K562 (cell line): ENCODE data around the gene RBBP8. TPM values are rescaled to one million over a fixed set of nuclear protein-coding genes. Genes with fewer than 3 reads are reported as not detected.

Source experiments
- ATAC-seq: fragments of 200-7000 bp; cut with Tn5 transposase; 3 replicates; pipeline ENCODE4 v1.9.1; 2020; ENCODE audit warnings: moderate library complexity
- BruUV-seq: library from RNA; stranded (reverse); fragments of 400-500 nt; replicated peaks from 2 replicates; lab custom pipeline; 2021; lab: Mats Ljungman, UMichigan
- CTCF ChIA-PET: fragments of 300-600 bp; formaldehyde crosslinking; extraction: SDS; loops from one replicate; lab custom pipeline; 2021; ENCODE audit warnings: low intra/inter-chr PET ratio; lab: Yijun Ruan, JAX
- POLR2A ChIA-PET: fragments of 300-600, 350-650 bp; sonication (Branson Sonifier 250); formaldehyde crosslinking; extraction: SDS; loops from one replicate; lab custom pipeline; 2021; ENCODE audit warnings: antibody characterized with exemption, inconsistent platforms; lab: Yijun Ruan, JAX
- DNase-seq, 4 experiments: peaks; one replicate each; pipeline versions ENCODE4 v3.0.0 to v3.0.0-alpha.2; 2011 to 2018; ENCODE audit warnings: low spot score in 3 of 4, mixed read lengths in 3 of 4; ENCODE audit errors: extremely low read depth in 1 of 4
- FAIRE-seq: peaks from 2 replicates; lab custom pipeline; 2011; peaks lifted over from hg19 to GRCh38; lab: Jason Lieb, UNC
- H2AFZ ChIP-seq: 2 replicates; pipeline ENCODE4 v1.6.0; 2011; ENCODE audit warnings: low read depth, low read length, control low read depth, inconsistent platforms
- H3K27ac ChIP-seq: fragments of 200-600 bp; 3 replicates; pipeline ENCODE4 v1.8.0; 2011; ENCODE audit warnings: low read depth, mild to moderate bottlenecking, control low read depth, inconsistent platforms, low read length, moderate library complexity, mixed read lengths; ENCODE audit errors: extremely low read depth
- H3K27me3 ChIP-seq, 2 experiments: fragments of 300-600 bp in 1 of 2; 2 replicates in 1 of 2; 3 replicates in 1 of 2; pipeline versions ENCODE4 v1.6.0 to v1.8.0; 2011; ENCODE audit warnings: inconsistent platforms in 2 of 2, low read length in 2 of 2, mild to moderate bottlenecking in 1 of 2, mixed read lengths in 1 of 2, moderate library complexity in 1 of 2; ENCODE audit not compliant: control insufficient read depth in 2 of 2, insufficient read depth in 2 of 2
- H3K36me3 ChIP-seq: fragments of 300-600 bp; 3 replicates; pipeline ENCODE4 v1.8.0; 2011; ENCODE audit warnings: mild to moderate bottlenecking, low read length, inconsistent platforms; ENCODE audit not compliant: control insufficient read depth, insufficient read depth
- H3K4me1 ChIP-seq, 2 experiments: fragments of 200-600 bp in 1 of 2; replicated peaks in 1 of 2; 2 replicates in 1 of 2; 3 replicates in 1 of 2; pipeline versions ENCODE4 v1.5.1 to v1.8.0; 2011; ENCODE audit warnings: inconsistent platforms in 2 of 2, low read length in 2 of 2, mild to moderate bottlenecking in 1 of 2, mixed read lengths in 1 of 2, moderate library complexity in 1 of 2; ENCODE audit not compliant: control insufficient read depth in 2 of 2, insufficient read depth in 2 of 2
- H3K4me2 ChIP-seq: 2 replicates; pipeline ENCODE4 v1.6.1; 2011; ENCODE audit warnings: low read length, control low read depth, inconsistent platforms, mixed read lengths; ENCODE audit not compliant: insufficient read depth
- H3K4me3 ChIP-seq: fragments of 200-600 bp; sonication (generic), shearing (Covaris generic); 2 replicates; pipeline ENCODE4 v1.5.1; 2016; ENCODE audit warnings: control low read depth, inconsistent platforms
- H3K79me2 ChIP-seq: fragments of 200-600 bp; 3 replicates; pipeline ENCODE4 v1.8.0; 2011; ENCODE audit warnings: low read length, inconsistent platforms; ENCODE audit not compliant: control insufficient read depth, insufficient read depth
- H3K9ac ChIP-seq, 2 experiments: 2 replicates each; pipeline versions ENCODE4 v1.6.0 to v1.6.1; 2011; ENCODE audit warnings: low read depth in 2 of 2, low read length in 2 of 2, control low read depth in 1 of 2, inconsistent platforms in 1 of 2, mild to moderate bottlenecking in 1 of 2, mixed read lengths in 1 of 2; ENCODE audit not compliant: insufficient read depth in 1 of 2
- H3K9me1 ChIP-seq: one replicate; pipeline ENCODE4 v1.6.0; 2011; ENCODE audit warnings: inconsistent platforms, mild to moderate bottlenecking, low read length, moderate library complexity; ENCODE audit not compliant: control insufficient read depth, insufficient read depth
- H3K9me3 ChIP-seq: replicated peaks from 2 replicates; pipeline ENCODE4 v1.5.1; 2011; ENCODE audit warnings: low read depth, low read length, inconsistent platforms; ENCODE audit not compliant: control insufficient read depth, insufficient read depth
- H4K20me1 ChIP-seq: replicated peaks from 2 replicates; pipeline ENCODE4 v1.6.1; 2011; ENCODE audit warnings: low read length, inconsistent platforms, mixed read lengths; ENCODE audit not compliant: control insufficient read depth, insufficient read depth
- DIDO1 ChIP-seq: fragments of 450-650 bp; IDR thresholded peaks from 2 replicates; pipeline ENCODE4 v1.6.1; 2016; ENCODE audit warnings: low read depth, missing biosample characterization, missing genetic modification characterization
- FOXM1 ChIP-seq, 2 experiments: fragments of 450-650 bp in 1 of 2; sonication (generic) in 1 of 2; formaldehyde crosslinking in 1 of 2; IDR thresholded peaks; 2 replicates each; pipeline versions ENCODE4 v1.6.1 to v1.9.0; 2017 to 2022; ENCODE audit warnings: low read depth in 2 of 2, mild to moderate bottlenecking in 2 of 2, missing genetic modification reagents in 1 of 2, moderate library complexity in 1 of 2
- HNRNPH1 ChIP-seq: fragments of 200-400 bp; formaldehyde crosslinking; optimal IDR thresholded peaks from 2 replicates; pipeline ENCODE3; 2017; ENCODE audit warnings: low read depth, mild to moderate bottlenecking, low read length, moderate library complexity
- HNRNPL ChIP-seq: fragments of 200-400 bp; formaldehyde crosslinking; IDR thresholded peaks from 2 replicates; pipeline ENCODE4 v1.6.1; 2017; ENCODE audit warnings: low read depth, mild to moderate bottlenecking, low read length
- MED1 ChIP-seq: sonication (generic); formaldehyde crosslinking; IDR thresholded peaks from 2 replicates; pipeline ENCODE4 v1.8.1; 2023; ENCODE audit warnings: missing genetic modification reagents, borderline replicate concordance
- MTA2 ChIP-seq: fragments of 450-650 bp; IDR thresholded peaks from 2 replicates; pipeline ENCODE4 v1.6.1; 2016; ENCODE audit warnings: low read depth
- NEUROD1 ChIP-seq: fragments of 150-350 bp; IDR thresholded peaks from 2 replicates; pipeline ENCODE4 v1.6.1; 2014; ENCODE audit warnings: borderline replicate concordance, low read length, low read depth; ENCODE audit not compliant: partially characterized antibody
- POLR3A ChIP-seq: IDR thresholded peaks from 2 replicates; pipeline ENCODE4 v1.6.1; 2011; ENCODE audit warnings: borderline replicate concordance, mild to moderate bottlenecking, moderate library complexity; ENCODE audit not compliant: insufficient read length, insufficient read depth; ENCODE audit errors: extremely low read depth
- RNF2 ChIP-seq: sonication (generic); IDR thresholded peaks from 2 replicates; pipeline ENCODE4 v1.6.1; 2016
- SREBF2 ChIP-seq: sonication (generic); formaldehyde crosslinking; IDR thresholded peaks from 2 replicates; pipeline ENCODE4 v1.4.0; 2020; ENCODE audit warnings: mild to moderate bottlenecking, missing genetic modification reagents
- SRSF1 ChIP-seq: fragments of 200-400 bp; formaldehyde crosslinking; IDR thresholded peaks from 2 replicates; pipeline ENCODE4 v1.6.1; 2017; ENCODE audit warnings: mild to moderate bottlenecking, low read depth, low read length, moderate library complexity
- SRSF9 ChIP-seq: fragments of 200-400 bp; formaldehyde crosslinking; IDR thresholded peaks from 2 replicates; pipeline ENCODE4 v1.6.1; 2017; ENCODE audit warnings: low read depth, low read length, borderline replicate concordance
- WGBS: fragments of 100-300 bp; shearing (Covaris generic); methylation state at CpG from one replicate; pipeline ENCODE4 v1.1.6; 2016; ENCODE audit warnings: low coverage, mixed read lengths; ENCODE audit not compliant: insufficient coverage; ENCODE audit errors: missing lambda C conversion rate; 5-methylcytosine and 5-hydroxymethylcytosine counted together
- in situ Hi-C: fragments of 300-500 bp; cut with MboI; formaldehyde crosslinking; loops from 4 replicates; pipeline ENCODE4 v1.15.0; 2018; ENCODE audit warnings: inconsistent platforms, mixed read lengths
- intact Hi-C: fragments of 100-400 bp; cut with micrococcal nuclease; formaldehyde crosslinking; loops from 2 replicates; pipeline ENCODE4 v1.14.2; 2022
- polyA plus RNA-seq, 8 experiments: library from polyadenylated mRNA; depleted of rRNA in 4 of 8; stranded (reverse) in 5 of 8; unstranded in 3 of 8; fragments of >200 nt; fragmentation: Nextera tagmentation in 2 of 8; fragmentation: Illumina TruSeq in 1 of 8; extraction: Ambion mirVana in 2 of 8; extraction: Trizol in 1 of 8; gene quantifications; 2 replicates each; pipeline versions ENCODE4 v1.2.1 to v1.2.3, GENCODE V29; 2011 to 2014; ENCODE audit warnings: inconsistent platforms in 1 of 8, missing spikeins in 1 of 8
- total RNA-seq, 7 experiments: library from RNA; depleted of rRNA in 6 of 7; stranded (reverse); fragments of >200 nt in 6 of 7; fragmentation: Illumina TruSeq in 2 of 7; extraction: Trizol in 2 of 7; gene quantifications; 2 replicates each; pipeline versions ENCODE4 v1.2.1 to v1.2.3, GENCODE V29; 2011 to 2021; ENCODE audit warnings: low replicate concordance in 1 of 7
- TF ChIP-seq, protein P1 (sequence below): fragments of 450-650 bp; IDR thresholded peaks from 2 replicates; pipeline ENCODE4 v1.6.1; 2016; ENCODE audit warnings: low read depth, mild to moderate bottlenecking, moderate library complexity
- TF ChIP-seq, protein P2 (sequence below): fragments of 250-450 bp; sonication (Bioruptor Pico); IDR thresholded peaks from 2 replicates; pipeline ENCODE4 v1.4.0; 2020; ENCODE audit warnings: mild to moderate bottlenecking, moderate library complexity
- TF ChIP-seq, protein P3 (sequence below): sonication (generic); formaldehyde crosslinking; IDR thresholded peaks from 2 replicates; pipeline ENCODE4 v1.8.0; 2022; ENCODE audit warnings: missing genetic modification reagents, mild to moderate bottlenecking, borderline replicate concordance

Gene RBBP8
- total and polyA plus RNA-seq, 9 of the 15 experiments (the other 6 are each of a cell fraction or from before 2014, with no cell fraction given) = 28.4 to 63.1 (median 48.9) TPM

DNA sequence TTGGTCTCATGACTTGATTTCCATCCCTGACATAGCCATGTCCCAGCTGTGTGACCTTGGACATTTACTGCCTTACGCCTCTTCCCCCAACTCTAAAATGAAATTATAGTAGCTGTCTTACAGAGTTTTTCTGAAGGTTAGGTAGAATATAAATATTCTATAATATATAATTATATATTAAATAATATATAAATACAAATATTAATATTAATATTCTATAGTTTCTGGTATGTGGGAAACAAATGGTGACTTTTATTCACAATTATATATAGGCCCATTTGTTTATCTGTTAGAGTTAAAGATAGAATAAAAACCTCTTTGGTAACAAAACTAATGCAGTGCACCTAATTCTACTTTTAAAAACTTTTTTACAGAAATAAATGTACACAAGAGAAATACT is 1.7 kb downstream of the RBBP8 start (continued):
- TF ChIP-seq MED1 (CRISPR knock-in tag) (no peak), NEUROD1 (no peak), SREBF2 (no peak)
- TF ChIP-seq, protein P1, sequence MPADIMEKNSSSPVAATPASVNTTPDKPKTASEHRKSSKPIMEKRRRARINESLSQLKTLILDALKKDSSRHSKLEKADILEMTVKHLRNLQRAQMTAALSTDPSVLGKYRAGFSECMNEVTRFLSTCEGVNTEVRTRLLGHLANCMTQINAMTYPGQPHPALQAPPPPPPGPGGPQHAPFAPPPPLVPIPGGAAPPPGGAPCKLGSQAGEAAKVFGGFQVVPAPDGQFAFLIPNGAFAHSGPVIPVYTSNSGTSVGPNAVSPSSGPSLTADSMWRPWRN = no peak

DNA sequence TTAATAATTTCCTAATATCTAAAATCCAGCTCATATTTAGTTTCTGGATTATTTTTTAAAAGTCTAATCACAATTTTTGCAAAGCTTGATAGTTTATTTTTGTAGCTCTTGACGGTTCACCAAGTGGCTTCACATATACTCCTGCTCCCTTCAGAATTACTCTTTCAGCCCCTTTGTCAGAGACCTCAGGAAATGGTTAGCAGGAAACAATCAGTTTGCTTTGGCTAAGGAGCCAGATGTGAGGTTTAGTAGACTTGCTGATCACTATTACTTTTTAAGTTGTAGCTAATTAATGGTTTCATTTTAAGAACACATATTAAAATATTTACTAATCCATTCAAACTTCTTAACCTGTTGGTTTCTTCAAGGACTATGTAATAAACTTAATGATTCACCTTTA is 2.3 kb downstream of the RBBP8 start:
- no peak for FAIRE-seq
- no peak for TF ChIP-seq POLR3A
- TF ChIP-seq SRSF9 = no peak
- TF ChIP-seq HNRNPH1 = no peak
- no peak for TF ChIP-seq DIDO1 (tag)
- TF ChIP-seq MTA2 = no peak
- TF ChIP-seq FOXM1 (IDR thresholded peaks at IDR 0.05; ENCODE audit: low read depth) = no peak
- TF ChIP-seq FOXM1 (CRISPR knock-in tag; IDR thresholded peaks at IDR 0.05; ENCODE audit: low read depth) = no peak
- TF ChIP-seq HNRNPL = no peak
- TF ChIP-seq SRSF1 = no peak
- TF ChIP-seq RNF2 = no peak
- TF ChIP-seq, protein P2, sequence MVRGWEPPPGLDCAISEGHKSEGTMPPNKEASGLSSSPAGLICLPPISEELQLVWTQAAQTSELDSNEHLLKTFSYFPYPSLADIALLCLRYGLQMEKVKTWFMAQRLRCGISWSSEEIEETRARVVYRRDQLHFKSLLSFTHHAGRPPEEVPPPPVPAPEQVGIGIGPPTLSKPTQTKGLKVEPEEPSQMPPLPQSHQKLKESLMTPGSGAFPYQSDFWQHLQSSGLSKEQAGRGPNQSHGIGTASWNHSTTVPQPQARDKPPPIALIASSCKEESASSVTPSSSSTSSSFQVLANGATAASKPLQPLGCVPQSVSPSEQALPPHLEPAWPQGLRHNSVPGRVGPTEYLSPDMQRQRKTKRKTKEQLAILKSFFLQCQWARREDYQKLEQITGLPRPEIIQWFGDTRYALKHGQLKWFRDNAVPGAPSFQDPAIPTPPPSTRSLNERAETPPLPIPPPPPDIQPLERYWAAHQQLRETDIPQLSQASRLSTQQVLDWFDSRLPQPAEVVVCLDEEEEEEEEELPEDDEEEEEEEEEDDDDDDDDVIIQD = no peak
- TF ChIP-seq, protein P3, sequence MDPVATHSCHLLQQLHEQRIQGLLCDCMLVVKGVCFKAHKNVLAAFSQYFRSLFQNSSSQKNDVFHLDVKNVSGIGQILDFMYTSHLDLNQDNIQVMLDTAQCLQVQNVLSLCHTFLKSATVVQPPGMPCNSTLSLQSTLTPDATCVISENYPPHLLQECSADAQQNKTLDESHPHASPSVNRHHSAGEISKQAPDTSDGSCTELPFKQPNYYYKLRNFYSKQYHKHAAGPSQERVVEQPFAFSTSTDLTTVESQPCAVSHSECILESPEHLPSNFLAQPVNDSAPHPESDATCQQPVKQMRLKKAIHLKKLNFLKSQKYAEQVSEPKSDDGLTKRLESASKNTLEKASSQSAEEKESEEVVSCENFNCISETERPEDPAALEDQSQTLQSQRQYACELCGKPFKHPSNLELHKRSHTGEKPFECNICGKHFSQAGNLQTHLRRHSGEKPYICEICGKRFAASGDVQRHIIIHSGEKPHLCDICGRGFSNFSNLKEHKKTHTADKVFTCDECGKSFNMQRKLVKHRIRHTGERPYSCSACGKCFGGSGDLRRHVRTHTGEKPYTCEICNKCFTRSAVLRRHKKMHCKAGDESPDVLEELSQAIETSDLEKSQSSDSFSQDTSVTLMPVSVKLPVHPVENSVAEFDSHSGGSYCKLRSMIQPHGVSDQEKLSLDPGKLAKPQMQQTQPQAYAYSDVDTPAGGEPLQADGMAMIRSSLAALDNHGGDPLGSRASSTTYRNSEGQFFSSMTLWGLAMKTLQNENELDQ (CRISPR knock-in tag) = no peak

More for the DNA sequence above, 2.3 kb downstream of the RBBP8 start:
- Histone ChIP-seq H3K9me3 (no peaks in the 10 kb centered on the region), H3K4me3 (peak overlapping the region; percentile 23; the same call in 1 of the 2 replicates), H3K9me1 (no peaks in the 10 kb centered on the region), H3K4me2 (peak overlapping the region; percentile 54), H4K20me1 (no peaks in the 10 kb centered on the region), H3K79me2 (peaks cover 46% of the 10 kb centered on the region), H3K4me1 (peaks cover 0 to 11% of the 10 kb centered on the region in 2 experiments; a peak in 2 of 5 replicates), H3K36me3 (peaks cover 37% of the 10 kb centered on the region), H2AFZ (no peak overlapping the region), H3K27ac (no peak overlapping the region), H3K27me3 (no peaks in the 10 kb centered on the region), H3K9ac (peak overlapping the region in 1 of 2 experiments; percentile 89; a peak in 3 of 4 replicates)
- DNase-seq (peak in 1 of 4 experiments; percentile 21), ATAC-seq (no peak)
- CTCF ChIA-PET = no interaction called here
- WGBS = 5% methylated on average over 1 of the region's 1 CpG
- POLR2A ChIA-PET = interaction anchor here (0.7 kb wide), 2 partner anchors 30 to 41 kb away, joined by 3 to 4 read pairs; no protein-coding TSS in a partner anchor
- in situ Hi-C loops (no loop called here), intact Hi-C loops (loop anchor here (10.0 kb wide), 1 partner anchor 139 kb away; no protein-coding TSS in a partner anchor)
- no TSS peak for BruUV-seq
